ENCODE measurements around the gene FANCC. TPM values are rescaled to one million over a fixed set of nuclear protein-coding genes. Genes with fewer than 3 reads are reported as not detected.
A peak's percentile ranks its signal among the peaks of the same experiment; 100 is the strongest.

Gene FANCC
- total and polyA plus RNA-seq, 2 experiments from 2014 or later = 11.9 to 14.0 TPM

- H3K27ac ChIP-seq = no peak overlapping the region
- peak overlapping the region; percentile 16 for H3K4me3 ChIP-seq
- no peaks in the 10 kb centered on the region for H3K27me3 ChIP-seq
- TF ChIP-seq CTCF (IDR thresholded peaks at IDR 0.05; ENCODE audit: low read depth, low read length) = peak; percentile 98
- no peaks in the 10 kb centered on the region for H3K4me1 ChIP-seq (ENCODE audit: low read depth)
- peak; percentile 83 to 89 for DNase-seq (ENCODE audit: low read depth in 1 of 2, low spot score in 1 of 2)
- no peaks in the 10 kb centered on the region for H3K9me3 ChIP-seq (ENCODE audit: low read depth)
- no peaks in the 10 kb centered on the region for H3K36me3 ChIP-seq
Measured at GRCh38 chr9:95127249-95128176, 190.0 kb downstream of the FANCC start.

DNA sequence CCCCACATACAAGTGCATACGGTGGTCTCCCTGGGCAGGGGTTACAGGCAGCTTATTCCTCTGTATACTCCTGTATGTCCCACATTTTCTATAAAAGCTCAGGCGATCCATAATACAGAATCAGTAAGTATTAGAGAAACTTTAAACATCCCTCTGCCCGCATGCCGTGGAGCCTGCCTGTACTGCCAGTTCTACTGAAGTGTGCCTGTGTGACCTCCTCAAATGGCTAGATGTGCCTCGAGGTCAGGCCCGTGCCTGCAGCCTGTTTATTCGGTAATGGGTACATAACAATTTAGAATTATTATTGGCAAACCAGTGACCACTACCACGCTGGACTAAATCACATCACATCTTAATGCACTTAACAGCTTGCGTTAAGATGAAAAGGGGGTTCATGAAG is 190.8 kb downstream of the FANCC start:
- H3K4me3 ChIP-seq = no peak overlapping the region

GRCh38 chr9:95125652-95126051 is 191.9 kb downstream of the FANCC start:
- H3K4me3 ChIP-seq = no peak overlapping the region
- no peaks in the 10 kb centered on the region for H3K27me3 ChIP-seq
- TF ChIP-seq CTCF (IDR thresholded peaks at IDR 0.05; ENCODE audit: low read depth, low read length) = no peak
- H3K36me3 ChIP-seq = no peaks in the 10 kb centered on the region
- no peak overlapping the region for H3K27ac ChIP-seq
- H3K4me1 ChIP-seq (ENCODE audit: low read depth) = no peaks in the 10 kb centered on the region
- H3K9me3 ChIP-seq (ENCODE audit: low read depth) = no peaks in the 10 kb centered on the region
- no peak for DNase-seq (ENCODE audit: low read depth in 1 of 2, low spot score in 1 of 2)

More for the DNA sequence above, 190.8 kb downstream of the FANCC start:
- H3K27me3 ChIP-seq = no peaks in the 10 kb centered on the region
- H3K36me3 ChIP-seq = no peaks in the 10 kb centered on the region
- no peak for DNase-seq (ENCODE audit: low read depth in 1 of 2, low spot score in 1 of 2)
- no peaks in the 10 kb centered on the region for H3K4me1 ChIP-seq (ENCODE audit: low read depth)
- no peak overlapping the region for H3K27ac ChIP-seq
- TF ChIP-seq CTCF (IDR thresholded peaks at IDR 0.05; ENCODE audit: low read depth, low read length) = no peak
- H3K9me3 ChIP-seq (ENCODE audit: low read depth) = no peaks in the 10 kb centered on the region

DNA sequence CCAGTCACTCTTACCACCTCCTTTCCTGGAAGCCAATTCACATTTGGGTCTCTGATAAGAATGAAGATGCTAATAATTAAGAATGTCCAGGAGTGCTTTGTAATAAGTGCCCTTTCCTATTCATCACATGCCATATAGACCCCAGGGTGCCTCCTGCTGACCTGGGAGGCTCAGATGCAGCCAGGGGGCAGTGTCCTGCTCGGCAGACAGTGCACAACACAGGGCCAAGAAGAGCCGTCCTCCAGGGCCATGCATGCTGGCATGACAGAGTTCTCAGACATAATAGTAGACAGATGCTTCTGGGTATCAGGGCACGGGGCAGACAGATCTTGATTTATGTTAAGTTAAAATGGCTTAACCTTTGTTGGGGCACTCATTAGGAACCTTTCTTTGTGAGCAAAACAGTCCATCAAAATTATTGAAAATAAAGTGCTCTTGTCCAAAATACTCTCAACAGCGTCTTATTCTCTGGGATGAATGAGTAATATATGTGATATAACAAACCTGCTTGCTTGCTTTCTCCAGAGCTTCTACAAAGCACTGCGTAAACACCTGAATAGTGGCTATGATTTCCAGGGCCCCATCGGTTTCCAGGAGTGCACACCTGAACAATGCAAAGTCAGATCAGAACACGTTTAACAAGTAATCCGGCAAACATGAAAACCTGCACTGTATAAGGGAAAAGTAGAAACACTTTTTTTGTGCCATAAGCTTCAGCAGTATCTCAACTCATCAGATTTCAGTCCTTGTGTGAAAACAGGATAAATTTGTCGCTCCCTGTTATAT is 192.7 kb downstream of the FANCC start:
- Histone ChIP-seq H3K27ac (no peak overlapping the region), H3K4me3 (no peak overlapping the region), H3K27me3 (no peaks in the 10 kb centered on the region), H3K36me3 (no peaks in the 10 kb centered on the region), H3K9me3 (ENCODE audit: low read depth) (no peaks in the 10 kb centered on the region), H3K4me1 (ENCODE audit: low read depth) (no peaks in the 10 kb centered on the region)
- peak in 1 of 2 donors; percentile 28 for DNase-seq (ENCODE audit: low read depth in 1 of 2, low spot score in 1 of 2)
- peak; percentile 11 for TF ChIP-seq CTCF (IDR thresholded peaks at IDR 0.05; ENCODE audit: low read depth, low read length)

GRCh38 chr9:95120781-95121370 is 196.6 kb downstream of the FANCC start:
- no peak for DNase-seq (ENCODE audit: low read depth in 1 of 2, low spot score in 1 of 2)
- Histone ChIP-seq H3K27me3 (no peaks in the 10 kb centered on the region), H3K4me3 (no peak overlapping the region), H3K27ac (no peak overlapping the region), H3K36me3 (no peaks in the 10 kb centered on the region), H3K4me1 (ENCODE audit: low read depth) (no peaks in the 10 kb centered on the region), H3K9me3 (ENCODE audit: low read depth) (no peaks in the 10 kb centered on the region)
- no peak for TF ChIP-seq CTCF (IDR thresholded peaks at IDR 0.05; ENCODE audit: low read depth, low read length)
